GM12801 (cell line): ENCODE data around the gene EEF1A2.

ENCODE experiments used
- CTCF ChIP-seq: IDR thresholded peaks from one replicate; pipeline ENCODE4 v1.5.1; 2011; ENCODE audit warnings: control low read depth; ENCODE audit not compliant: insufficient read length; ENCODE audit errors: extremely low read depth

The EEF1A2 gene

GRCh38 chr20:63495167-63495720, 3.6 kb downstream of the EEF1A2 start:
- TF ChIP-seq CTCF, result no peak

- TF ChIP-seq CTCF, result no peak
Measured at GRCh38 chr20:63494420-63495166, 4.3 kb downstream of the EEF1A2 start.

GRCh38 chr20:63494084-63494419, 4.8 kb downstream of the EEF1A2 start:
- no peak for TF ChIP-seq CTCF

GRCh38 chr20:63493563-63494020, 5.3 kb downstream of the EEF1A2 start:
- no peak for TF ChIP-seq CTCF

GRCh38 chr20:63492982-63493381, 5.9 kb downstream of the EEF1A2 start:
- TF ChIP-seq CTCF, result no peak

GRCh38 chr20:63492518-63492917, 6.4 kb downstream of the EEF1A2 start:
- TF ChIP-seq CTCF, result no peak

GRCh38 chr20:63491635-63492230, 7.2 kb downstream of the EEF1A2 start:
- TF ChIP-seq CTCF, result no peak
